ENCODE measurements around the gene ANKZF1.

ANKZF1 gene

GRCh38 chr2:219207884-219208740 is 21.5 kb upstream of the ANKZF1 start:
- no peak for FAIRE-seq

- no peak for FAIRE-seq
These were observed 20.1 kb upstream of the ANKZF1 start for GRCh38 chr2:219209236-219210195.

- no peak for FAIRE-seq
These were observed 19.3 kb upstream of the ANKZF1 start for GRCh38 chr2:219210196-219210885.

- FAIRE-seq = no peak
These were observed 18.7 kb upstream of the ANKZF1 start for GRCh38 chr2:219210886-219211362.

GRCh38 chr2:219213026-219213415 is 16.6 kb upstream of the ANKZF1 start:
- FAIRE-seq = no peak

- no peak for FAIRE-seq
These were observed 16.0 kb upstream of the ANKZF1 start for GRCh38 chr2:219213486-219214071.

- FAIRE-seq = no peak
These were observed 15.5 kb upstream of the ANKZF1 start for GRCh38 chr2:219214141-219214540.

- no peak for FAIRE-seq
These were observed 14.8 kb upstream of the ANKZF1 start for GRCh38 chr2:219214786-219215185.

GRCh38 chr2:219215871-219216534 is 13.6 kb upstream of the ANKZF1 start:
- FAIRE-seq = no peak

DNA sequence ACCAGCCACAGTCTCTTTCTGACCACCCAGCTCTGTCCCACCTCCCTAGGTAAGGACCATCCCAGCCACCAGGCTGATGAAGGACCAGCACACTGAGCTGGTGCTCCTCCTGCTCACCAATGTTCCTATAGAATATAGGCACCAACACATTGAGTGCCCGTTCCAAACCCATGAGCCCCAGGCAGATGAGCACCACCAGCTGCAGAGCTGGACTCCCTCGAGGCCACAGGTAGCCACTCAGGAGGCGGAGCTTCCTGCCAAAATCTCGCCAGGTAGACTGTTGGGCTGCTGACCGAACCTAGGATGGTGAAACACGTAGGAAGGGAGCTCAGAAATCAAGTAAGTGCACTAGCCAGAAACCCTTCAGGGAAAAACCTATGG is 13.1 kb upstream of the ANKZF1 start:
- no peak for FAIRE-seq

GRCh38 chr2:219218217-219218731 is 11.3 kb upstream of the ANKZF1 start:
- no peak for FAIRE-seq

DNA sequence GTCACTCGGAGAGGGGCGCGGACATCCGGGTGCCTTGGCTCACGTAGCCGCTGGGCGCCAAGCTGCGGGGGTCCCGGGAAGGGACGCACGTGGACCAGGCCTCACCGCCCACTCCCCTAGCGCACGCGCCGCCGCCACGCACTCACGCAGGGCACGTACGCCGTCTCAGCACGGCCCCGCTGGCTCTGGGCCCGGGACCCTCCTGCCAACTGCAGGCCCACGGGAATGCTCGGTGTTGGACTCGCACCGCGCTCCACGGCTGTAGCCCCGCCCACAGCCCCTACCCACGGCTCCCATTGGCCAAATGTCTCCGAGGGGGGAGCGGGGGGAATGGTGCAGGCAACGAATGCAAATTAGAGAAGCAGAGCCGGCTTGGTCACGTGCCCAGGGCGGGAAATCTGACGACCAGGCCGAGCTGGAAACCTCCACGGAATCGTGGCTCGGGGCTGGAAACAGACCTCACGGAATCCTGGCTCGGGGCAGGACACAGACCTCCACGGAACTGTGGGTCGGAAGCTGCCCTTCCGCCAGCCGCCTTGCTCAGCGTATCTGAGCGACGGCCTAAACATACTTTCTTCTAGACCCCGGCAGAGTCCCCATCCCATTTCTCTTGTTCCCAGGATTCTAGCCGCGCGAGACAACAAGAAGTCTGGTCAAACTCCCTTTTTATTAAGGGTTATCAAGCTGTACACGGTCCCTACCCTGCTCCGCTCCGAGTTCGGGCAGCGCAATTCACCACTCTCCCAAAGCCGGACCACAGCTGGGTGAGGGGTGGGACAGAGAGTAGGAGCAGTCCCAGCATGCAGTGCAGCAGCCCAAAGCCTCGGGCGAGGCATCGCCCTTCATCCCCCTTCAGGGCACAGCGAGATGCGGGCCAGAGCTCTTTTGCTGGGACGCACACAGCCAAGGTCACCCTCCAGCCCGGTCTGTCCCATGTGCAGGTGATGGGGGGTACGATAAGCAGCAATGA is 10.6 kb upstream of the ANKZF1 start, which contains the start of gene ABCB6:
TSS of gene ABCB6 (minus strand) at position 227 of the 970 bp plus-strand sequence. CDS start 285 bp downstream, outside the sequence.
- peak; percentile 51 for FAIRE-seq

- FAIRE-seq = no peak
These were observed 9.6 kb upstream of the ANKZF1 start for GRCh38 chr2:219219784-219220532.

- FAIRE-seq = no peak
These were observed 8.8 kb upstream of the ANKZF1 start for GRCh38 chr2:219220652-219221402.

DNA sequence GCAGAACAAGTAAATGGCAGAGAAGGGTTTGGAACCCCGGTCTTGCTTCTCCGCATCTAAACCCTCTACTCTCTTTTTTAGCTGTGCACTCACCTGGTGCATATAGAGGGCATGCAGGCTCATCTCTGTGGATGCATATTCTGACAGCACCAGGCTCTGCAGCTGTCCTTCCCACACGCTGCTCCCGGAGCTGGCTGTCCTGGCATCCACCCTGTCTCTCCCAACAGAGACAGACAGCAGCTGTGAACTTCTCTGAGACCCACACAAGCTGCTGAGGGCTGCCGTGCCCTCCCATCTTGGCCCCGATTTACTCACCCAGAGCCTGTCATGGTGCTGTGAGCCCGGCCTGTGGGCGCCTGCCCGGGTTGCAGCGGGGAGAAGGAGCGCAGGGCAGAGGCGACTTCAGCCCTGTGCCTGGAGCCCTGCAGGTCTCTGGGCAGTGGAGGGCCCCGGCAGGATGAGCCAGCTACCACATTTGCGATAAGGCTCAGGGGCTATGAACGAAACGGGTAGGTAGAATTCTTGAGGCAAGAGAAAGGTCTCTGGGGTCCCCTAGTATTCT is 7.6 kb upstream of the ANKZF1 start:
- FAIRE-seq = no peak

- no peak for FAIRE-seq
These were observed 5.6 kb upstream of the ANKZF1 start for GRCh38 chr2:219223831-219224610.

DNA sequence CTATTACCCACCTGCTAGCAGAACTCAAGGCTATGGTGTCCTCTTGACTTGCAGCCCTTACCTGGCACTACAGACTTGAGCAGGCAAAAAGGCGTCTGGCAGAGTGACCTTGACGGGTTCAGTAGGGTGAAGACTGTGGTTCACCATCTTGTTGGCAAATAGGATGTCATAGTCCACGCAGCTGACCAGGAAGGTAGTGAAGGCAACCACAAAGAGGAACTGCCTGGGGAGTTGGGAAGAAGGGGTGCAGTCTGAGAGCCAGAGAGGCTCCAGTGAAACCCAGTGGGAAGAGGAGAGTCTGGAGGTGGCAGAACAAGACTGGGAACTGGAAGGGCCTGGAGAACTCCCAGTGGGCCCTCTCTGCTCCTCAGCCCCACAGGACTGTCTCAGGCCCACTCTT is 4.3 kb upstream of the ANKZF1 start:
- FAIRE-seq = no peak

All from islet of Langerhans (tissue), 1 donor.